ENCODE data around the gene FASN. TPM values are rescaled to one million over a fixed set of nuclear protein-coding genes. Genes with fewer than 3 reads are reported as not detected.

The FASN gene
- polyA plus RNA-seq, 1 donor: 34.7 TPM

DNA sequence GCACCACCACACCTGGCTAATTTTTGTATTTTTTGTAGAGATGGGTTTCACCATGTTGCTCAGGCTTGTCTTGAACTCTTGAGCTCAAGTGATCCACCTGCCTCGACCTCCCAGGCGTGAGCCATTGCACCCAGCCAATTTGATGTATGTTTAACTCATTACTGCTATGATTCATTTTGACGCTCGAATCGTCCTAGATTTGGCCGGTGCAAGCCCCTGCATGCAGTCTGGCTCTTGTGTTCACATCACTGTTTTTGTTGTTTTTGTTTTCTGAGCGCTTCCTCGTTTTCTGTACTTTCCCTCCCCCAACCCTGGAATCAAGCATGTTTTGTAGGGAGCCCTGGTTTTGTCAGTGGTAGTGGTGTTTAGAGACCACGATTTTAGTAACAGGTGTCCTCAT lies 24.6 kb downstream of the FASN start:
- Histone ChIP-seq H3K4me1 (ENCODE audit: control insufficient read depth, insufficient read depth, low read length) (peaks cover 3% of the 10 kb centered on the region), H3K36me3 (ENCODE audit: control insufficient read depth, insufficient read depth, low read length) (no peaks in the 10 kb centered on the region), H3K27ac (ENCODE audit: low read length) (no peak overlapping the region), H3K27me3 (ENCODE audit: control insufficient read depth, insufficient read depth, low read length) (no peaks in the 10 kb centered on the region), H3K9me3 (ENCODE audit: control insufficient read depth, low read depth, low read length) (no peaks in the 10 kb centered on the region), H3K4me3 (ENCODE audit: low read length) (no peak overlapping the region)
- 100% methylated on average over 1 of the region's 9 CpGs for WGBS (ENCODE audit: insufficient coverage, low lambda C conversion rate)
- DNase-seq: no peak

DNA sequence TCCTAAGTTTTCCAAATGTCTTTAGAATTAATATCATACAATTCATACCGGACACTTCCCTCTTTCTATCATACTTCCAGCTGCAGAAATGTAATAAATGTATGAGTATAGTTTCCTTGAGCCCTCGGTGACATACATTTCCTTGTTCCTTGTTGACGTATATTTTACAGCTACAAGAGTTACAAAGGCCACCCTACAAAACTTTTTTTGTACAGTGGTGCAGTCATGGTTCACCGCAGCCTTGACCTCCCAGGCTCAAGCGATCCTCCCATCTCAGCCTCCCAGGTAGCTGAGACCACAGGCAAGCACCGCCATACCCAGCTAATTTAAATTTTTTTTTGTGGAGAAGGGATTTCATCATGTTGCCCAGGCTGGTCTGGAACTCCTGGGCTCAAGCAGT lies 25.2 kb downstream of the FASN start:
- DNase-seq: no peak
- WGBS (ENCODE audit: insufficient coverage, low lambda C conversion rate): no CpG with 5 or more reads among the region's 6 CpGs
- H3K4me1 ChIP-seq (ENCODE audit: control insufficient read depth, insufficient read depth, low read length): peaks cover 1% of the 10 kb centered on the region
- H3K9me3 ChIP-seq (ENCODE audit: control insufficient read depth, low read depth, low read length): no peaks in the 10 kb centered on the region
- no peak overlapping the region for H3K27ac ChIP-seq (ENCODE audit: low read length)
- H3K36me3 ChIP-seq (ENCODE audit: control insufficient read depth, insufficient read depth, low read length): no peaks in the 10 kb centered on the region
- no peak overlapping the region for H3K4me3 ChIP-seq (ENCODE audit: low read length)
- H3K27me3 ChIP-seq (ENCODE audit: control insufficient read depth, insufficient read depth, low read length): no peaks in the 10 kb centered on the region

DNA sequence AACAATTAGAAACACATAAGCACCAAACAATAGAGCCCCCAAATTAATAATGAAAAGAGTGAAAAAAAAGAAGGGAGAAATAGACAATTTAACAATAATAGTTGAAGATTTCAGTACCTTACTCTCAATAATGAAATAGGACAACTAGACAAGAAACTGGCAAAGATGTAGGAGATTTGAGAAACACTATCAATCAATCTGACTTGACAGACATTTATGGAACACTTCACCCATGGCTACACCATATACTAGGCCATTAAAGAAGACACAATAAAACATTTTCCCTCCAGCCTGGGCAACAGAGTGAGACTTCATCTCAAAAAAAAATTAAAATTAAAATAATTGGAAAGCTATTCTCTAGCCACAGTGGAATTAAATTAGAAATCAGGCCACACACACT lies 27.4 kb downstream of the FASN start:
- Histone ChIP-seq H3K9me3 (ENCODE audit: control insufficient read depth, low read depth, low read length) (no peaks in the 10 kb centered on the region), H3K27ac (ENCODE audit: low read length) (no peak overlapping the region), H3K27me3 (ENCODE audit: control insufficient read depth, insufficient read depth, low read length) (no peaks in the 10 kb centered on the region), H3K4me1 (ENCODE audit: control insufficient read depth, insufficient read depth, low read length) (peaks cover 4% of the 10 kb centered on the region), H3K4me3 (ENCODE audit: low read length) (no peak overlapping the region), H3K36me3 (ENCODE audit: control insufficient read depth, insufficient read depth, low read length) (no peaks in the 10 kb centered on the region)
- no peak for DNase-seq

DNA sequence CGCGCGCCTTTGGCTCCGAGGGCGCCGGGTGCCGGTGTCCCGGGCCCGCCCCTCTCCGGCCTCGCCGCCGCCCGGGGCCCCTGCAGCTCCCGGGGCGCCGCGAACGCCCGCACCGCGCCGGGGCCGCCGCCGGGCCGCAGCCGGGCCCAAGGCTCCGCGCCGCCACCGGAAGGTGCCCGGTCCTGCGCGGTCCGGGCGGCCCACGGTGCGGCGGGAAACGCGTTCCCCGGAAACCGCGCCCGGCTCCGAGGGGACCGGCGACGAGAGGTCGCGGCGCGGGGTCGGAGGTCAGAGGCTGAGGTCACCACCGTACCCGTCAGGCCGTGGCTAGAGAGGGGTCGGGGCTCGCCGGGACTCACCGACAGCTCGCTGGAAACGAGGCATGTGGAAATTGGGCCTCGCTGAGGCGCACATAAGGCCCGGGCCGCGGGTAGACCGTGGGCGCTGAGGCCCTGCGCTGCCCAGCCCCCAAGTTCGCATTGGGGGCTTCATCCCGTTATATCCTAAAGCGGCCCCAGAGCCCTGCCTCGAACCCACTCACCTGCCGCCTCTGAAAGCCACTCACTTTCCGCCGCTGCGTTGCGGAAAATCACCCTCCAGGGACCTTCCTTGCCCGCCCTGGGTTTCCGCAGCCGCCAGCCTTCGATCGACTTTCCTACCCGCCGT lies 32.3 kb downstream of the FASN start, which contains the start of gene DUS1L:
TSS of gene DUS1L (minus strand) at position 167 of the 666 bp plus-strand sequence. CDS start 745 bp downstream, outside the sequence.
- no peak within 1 kb of the TSS for H3K27ac ChIP-seq (ENCODE audit: low read length)
- no CpG with 5 or more reads among the region's 88 CpGs for WGBS (ENCODE audit: insufficient coverage, low lambda C conversion rate)
- peak in 1 of 2 donors; percentile 62 for DNase-seq
- no peaks in the 10 kb centered on the region for H3K27me3 ChIP-seq (ENCODE audit: control insufficient read depth, insufficient read depth, low read length)
- H3K4me1 ChIP-seq (ENCODE audit: control insufficient read depth, insufficient read depth, low read length): peaks cover 12% of the 10 kb centered on the region
- H3K4me3 ChIP-seq (ENCODE audit: low read length): peak within 1 kb of the TSS; percentile 88
- H3K36me3 ChIP-seq (ENCODE audit: control insufficient read depth, insufficient read depth, low read length): peaks cover 30% of the 10 kb centered on the region
- no peaks in the 10 kb centered on the region for H3K9me3 ChIP-seq (ENCODE audit: control insufficient read depth, low read depth, low read length)

DNA sequence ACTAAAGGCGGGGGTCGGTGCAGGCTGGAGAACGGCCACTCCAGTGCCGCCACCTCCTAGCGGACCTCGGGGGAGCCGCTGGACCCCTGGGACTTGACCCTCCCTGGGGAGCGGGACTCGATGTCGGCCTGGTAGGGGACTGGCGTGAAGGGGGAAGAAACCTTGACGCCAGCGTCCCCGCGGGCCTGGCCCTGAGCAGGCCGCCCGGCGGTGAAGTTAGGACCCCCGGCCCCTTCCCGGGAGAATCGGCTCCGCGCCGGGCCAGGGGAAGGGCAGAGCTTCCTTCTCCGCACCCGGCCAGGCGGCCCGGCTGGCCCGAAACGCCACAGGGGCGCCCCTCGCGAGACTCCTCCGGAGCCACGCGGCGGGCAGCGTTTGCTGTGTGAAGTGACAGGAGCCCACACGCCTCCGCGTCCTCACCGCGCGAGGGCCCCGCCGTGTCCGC lies 32.8 kb downstream of the FASN start:
- H3K36me3 ChIP-seq (ENCODE audit: control insufficient read depth, insufficient read depth, low read length): peaks cover 36% of the 10 kb centered on the region
- H3K27me3 ChIP-seq (ENCODE audit: control insufficient read depth, insufficient read depth, low read length): no peaks in the 10 kb centered on the region
- peak overlapping the region; percentile 88 for H3K4me3 ChIP-seq (ENCODE audit: low read length)
- WGBS (ENCODE audit: insufficient coverage, low lambda C conversion rate): no CpG with 5 or more reads among the region's 47 CpGs
- H3K4me1 ChIP-seq (ENCODE audit: control insufficient read depth, insufficient read depth, low read length): peaks cover 12% of the 10 kb centered on the region
- H3K9me3 ChIP-seq (ENCODE audit: control insufficient read depth, low read depth, low read length): no peaks in the 10 kb centered on the region
- H3K27ac ChIP-seq (ENCODE audit: low read length): no peak overlapping the region
- DNase-seq: no peak

DNA sequence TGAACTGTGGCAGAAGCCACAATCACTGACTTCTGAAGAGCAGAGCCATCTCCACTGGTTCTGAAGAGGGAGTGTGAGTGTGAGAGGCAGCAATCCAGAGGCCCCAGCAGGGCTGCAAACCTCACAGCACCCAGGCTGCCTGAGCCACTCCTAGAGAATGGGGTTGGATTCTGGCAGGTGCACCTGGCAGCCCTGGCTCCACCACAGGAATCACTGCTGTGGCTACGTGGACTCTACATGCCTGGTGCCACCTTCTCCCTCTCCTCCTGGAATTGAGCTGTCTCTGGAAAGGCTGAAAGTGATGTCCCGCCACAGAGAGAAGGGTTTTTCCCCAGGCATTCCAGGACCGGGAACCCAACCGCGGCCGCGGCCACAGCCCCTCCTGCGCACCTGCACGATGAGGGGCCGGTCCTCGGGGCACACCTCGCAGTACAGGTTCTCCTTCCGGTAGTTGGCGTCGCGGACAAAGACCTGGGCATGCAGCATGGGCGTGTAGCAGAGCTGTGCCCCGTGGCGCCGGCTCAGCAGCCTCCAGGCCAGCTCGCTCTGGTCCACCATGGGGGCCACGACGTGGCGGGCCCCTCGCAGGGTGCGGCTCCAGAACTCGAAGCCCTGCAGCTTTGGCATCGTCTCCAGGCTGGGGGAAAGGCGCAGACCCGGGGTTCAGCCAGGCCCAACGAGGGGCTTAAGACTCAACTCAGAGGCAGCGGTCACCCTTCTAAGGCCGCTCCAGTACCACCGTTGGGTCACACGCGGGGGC lies 33.4 kb downstream of the FASN start:
- DNase-seq: peak in 1 of 2 donors; percentile 30

DNA sequence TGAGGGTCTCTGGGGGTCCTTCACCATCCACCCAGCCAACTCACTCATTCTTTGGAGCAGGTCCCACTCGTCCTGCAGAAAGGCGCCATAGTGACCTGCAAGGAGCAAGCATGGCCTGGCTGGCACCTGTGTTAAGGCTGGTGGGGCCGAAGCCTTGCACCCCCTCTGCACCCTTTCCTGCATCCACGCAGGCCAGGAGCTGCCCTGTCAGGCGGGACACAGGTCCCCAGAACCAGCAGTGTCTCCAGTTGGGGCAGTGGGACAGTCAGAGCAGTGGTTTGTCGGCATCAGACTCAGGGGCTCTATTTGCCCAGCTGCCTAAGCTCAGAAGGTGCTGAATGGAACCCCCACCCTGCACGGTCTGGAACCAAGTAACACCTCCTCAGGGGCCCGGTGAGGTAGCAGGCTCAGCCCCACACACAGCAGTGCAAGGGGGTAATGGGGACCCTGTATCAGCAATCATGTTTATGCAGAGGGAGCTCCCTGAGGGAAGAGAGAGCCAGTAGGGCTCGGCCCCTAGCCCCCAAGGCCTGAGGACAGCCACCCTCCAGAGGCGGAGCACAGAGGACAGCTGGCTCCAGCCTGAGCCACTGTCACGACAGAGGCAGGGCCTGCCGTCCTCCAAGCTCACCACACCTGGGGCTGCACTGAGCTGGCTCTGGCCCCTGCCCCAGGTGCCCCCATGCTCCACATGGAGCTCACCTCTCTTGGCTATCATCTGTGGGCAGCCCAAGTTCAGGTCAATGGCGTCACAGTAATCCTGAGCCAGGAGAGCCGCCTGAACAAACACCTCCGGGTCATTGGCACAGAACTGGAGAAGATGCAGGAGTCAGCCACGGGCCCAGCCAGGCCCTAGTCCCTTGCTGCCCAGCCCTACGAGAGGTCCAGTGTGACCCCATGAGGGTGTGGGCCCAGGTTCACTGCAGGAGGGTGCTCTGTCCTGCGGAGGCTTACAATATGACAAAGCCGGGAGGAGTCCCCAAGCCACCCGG lies 34.3 kb downstream of the FASN start:
- Histone ChIP-seq H3K4me3 (ENCODE audit: low read length) (no peak overlapping the region), H3K27ac (ENCODE audit: low read length) (no peak overlapping the region), H3K27me3 (ENCODE audit: control insufficient read depth, insufficient read depth, low read length) (no peaks in the 10 kb centered on the region), H3K36me3 (ENCODE audit: control insufficient read depth, insufficient read depth, low read length) (peaks cover 49% of the 10 kb centered on the region), H3K4me1 (ENCODE audit: control insufficient read depth, insufficient read depth, low read length) (peaks cover 12% of the 10 kb centered on the region), H3K9me3 (ENCODE audit: control insufficient read depth, low read depth, low read length) (no peaks in the 10 kb centered on the region)
- no CpG with 5 or more reads among the region's 20 CpGs for WGBS (ENCODE audit: insufficient coverage, low lambda C conversion rate)
- no peak for DNase-seq

More for the DNA sequence above, 33.4 kb downstream of the FASN start:
- peak overlapping the region; percentile 88 for H3K4me3 ChIP-seq (ENCODE audit: low read length)
- no peaks in the 10 kb centered on the region for H3K27me3 ChIP-seq (ENCODE audit: control insufficient read depth, insufficient read depth, low read length)
- H3K36me3 ChIP-seq (ENCODE audit: control insufficient read depth, insufficient read depth, low read length): peaks cover 42% of the 10 kb centered on the region
- no peak overlapping the region for H3K27ac ChIP-seq (ENCODE audit: low read length)
- no CpG with 5 or more reads among the region's 36 CpGs for WGBS (ENCODE audit: insufficient coverage, low lambda C conversion rate)
- H3K4me1 ChIP-seq (ENCODE audit: control insufficient read depth, insufficient read depth, low read length): peaks cover 12% of the 10 kb centered on the region
- no peaks in the 10 kb centered on the region for H3K9me3 ChIP-seq (ENCODE audit: control insufficient read depth, low read depth, low read length)

DNA sequence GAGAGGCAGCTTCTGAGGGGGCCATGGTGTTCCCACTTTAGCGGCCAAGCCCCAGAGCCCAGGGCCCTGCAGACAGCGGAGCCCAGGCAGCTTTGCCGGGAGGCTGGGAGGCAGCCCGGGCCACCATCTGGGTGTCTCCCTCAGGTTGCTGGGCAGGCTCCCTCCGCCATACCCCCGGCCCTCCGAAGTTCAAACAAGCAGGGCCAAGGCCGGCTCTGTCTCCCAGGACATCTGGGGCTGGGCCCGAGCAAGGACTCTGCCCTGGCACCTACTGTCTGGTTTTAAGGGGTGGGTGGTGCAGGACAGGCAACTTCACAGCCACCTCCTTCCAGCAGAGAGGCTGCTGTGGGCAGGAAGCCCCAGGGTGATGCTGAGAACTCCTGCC lies 35.1 kb downstream of the FASN start:
- no peak for DNase-seq
- H3K27ac ChIP-seq (ENCODE audit: low read length): no peak overlapping the region
- H3K36me3 ChIP-seq (ENCODE audit: control insufficient read depth, insufficient read depth, low read length): peaks cover 57% of the 10 kb centered on the region
- H3K27me3 ChIP-seq (ENCODE audit: control insufficient read depth, insufficient read depth, low read length): no peaks in the 10 kb centered on the region
- H3K9me3 ChIP-seq (ENCODE audit: control insufficient read depth, low read depth, low read length): no peaks in the 10 kb centered on the region
- no peak overlapping the region for H3K4me3 ChIP-seq (ENCODE audit: low read length)
- peaks cover 12% of the 10 kb centered on the region for H3K4me1 ChIP-seq (ENCODE audit: control insufficient read depth, insufficient read depth, low read length)
- no CpG with 5 or more reads among the region's 9 CpGs for whole genome bisulfite sequencing (ENCODE audit: insufficient coverage, low lambda C conversion rate)

DNA sequence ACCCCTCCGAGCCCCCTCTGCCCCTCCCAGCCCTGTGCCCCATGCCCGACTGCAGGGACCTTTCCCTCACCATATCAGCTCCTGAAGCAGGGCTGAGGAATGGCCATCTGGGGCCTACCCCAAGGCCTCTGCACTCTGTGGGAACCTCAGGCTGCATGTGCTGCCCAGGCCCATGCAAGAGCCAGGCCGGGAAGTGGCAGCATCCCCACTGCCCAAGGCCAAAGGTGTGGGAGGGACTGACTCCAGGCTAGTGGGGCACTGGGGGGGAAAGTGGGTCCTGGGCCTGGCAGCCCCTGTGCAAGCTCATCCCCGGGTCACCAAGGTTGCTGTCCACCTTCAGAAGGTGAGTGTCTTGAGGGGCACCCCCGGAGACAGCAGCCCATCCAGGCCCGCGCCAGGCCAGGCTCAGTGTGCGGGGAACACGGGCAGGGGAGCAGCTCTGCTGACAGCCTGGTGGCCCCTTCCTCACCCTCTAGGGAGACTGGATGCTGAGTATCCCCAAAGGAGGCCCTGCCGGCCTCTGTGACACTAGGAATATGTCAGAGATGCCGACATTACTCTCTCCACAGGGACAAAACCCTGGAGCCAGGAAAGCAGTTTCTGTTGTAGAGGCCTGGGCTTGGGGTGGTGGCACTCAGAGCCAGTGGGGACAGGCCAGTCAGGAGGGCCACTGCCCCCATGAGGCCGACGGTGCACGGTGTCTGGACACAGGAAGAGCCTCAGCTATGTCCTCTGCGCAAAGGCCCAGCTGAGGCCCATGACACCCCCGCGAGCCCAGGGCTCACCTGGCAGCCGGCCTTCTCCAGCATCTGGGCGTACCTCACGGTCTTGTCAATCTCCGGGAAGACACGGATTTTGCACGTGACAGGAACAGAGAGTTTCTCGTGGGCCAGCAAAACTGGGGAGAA lies 35.7 kb downstream of the FASN start:
- WGBS (ENCODE audit: insufficient coverage, low lambda C conversion rate): no CpG with 5 or more reads among the region's 24 CpGs
- Histone ChIP-seq H3K36me3 (ENCODE audit: control insufficient read depth, insufficient read depth, low read length) (peaks cover 63% of the 10 kb centered on the region), H3K4me3 (ENCODE audit: low read length) (no peak overlapping the region), H3K9me3 (ENCODE audit: control insufficient read depth, low read depth, low read length) (no peaks in the 10 kb centered on the region), H3K4me1 (ENCODE audit: control insufficient read depth, insufficient read depth, low read length) (peaks cover 12% of the 10 kb centered on the region), H3K27ac (ENCODE audit: low read length) (no peak overlapping the region), H3K27me3 (ENCODE audit: control insufficient read depth, insufficient read depth, low read length) (no peaks in the 10 kb centered on the region)
- DNase-seq: no peak

All from large intestine (tissue), 3 donors.